HEK293 (cell line): ENCODE measurements around the gene FLT3LG.

Experiments
- CTCF ChIA-PET: fragments of 350-600 bp; formaldehyde crosslinking; extraction: SDS; loops from one replicate; lab custom pipeline; 2021; ENCODE audit warnings: antibody characterized with exemption; lab: Yijun Ruan, JAX
- POLR2A ChIA-PET: fragments of 300-600 bp; formaldehyde crosslinking; extraction: SDS; loops from one replicate; lab custom pipeline; 2020; ENCODE audit warnings: antibody characterized with exemption, inconsistent platforms; lab: Yijun Ruan, JAX
- H3K27ac ChIP-seq: fragments of 200-500 bp; sonication (Bioruptor generic); 2 replicates; pipeline ENCODE4 v1.5.1; 2014; ENCODE audit warnings: low read depth, low read length, control low read depth, inconsistent platforms; ENCODE audit errors: extremely low read depth
- H3K36me3 ChIP-seq, 2 experiments: fragments of 200-500 bp in 1 of 2; sonication (Bioruptor generic) in 1 of 2; 1 replicate in 1 of 2; 2 replicates in 1 of 2; pipeline ENCODE4 v1.5.1; 2014 to 2017; ENCODE audit warnings: inconsistent platforms in 2 of 2, low read length in 2 of 2; ENCODE audit not compliant: control insufficient read depth in 2 of 2, insufficient read depth in 1 of 2
- H3K4me1 ChIP-seq: fragments of 200-500 bp; sonication (Bioruptor generic); 2 replicates; pipeline ENCODE4 v1.5.1; 2014; ENCODE audit warnings: mild to moderate bottlenecking, low read length, inconsistent platforms; ENCODE audit not compliant: control insufficient read depth, insufficient read depth
- H3K4me3 ChIP-seq: 2 replicates; pipeline ENCODE4 v1.5.1; 2011; ENCODE audit warnings: low read depth, mild to moderate bottlenecking, control low read depth, low read length, moderate library complexity
- H3K9me3 ChIP-seq: fragments of 200-500 bp; sonication (Bioruptor generic); 2 replicates; pipeline ENCODE4 v1.5.1; 2014; ENCODE audit warnings: low read depth, low read length, inconsistent platforms; ENCODE audit not compliant: control insufficient read depth, insufficient read depth
- EGR2 ChIP-seq: fragments of 450-650 bp; formaldehyde crosslinking; IDR thresholded peaks from 2 replicates; pipeline ENCODE4 v1.5.1; 2016; ENCODE audit warnings: low read depth, missing biosample characterization, missing genetic modification characterization
- KLF1 ChIP-seq: fragments of 450-650 bp; formaldehyde crosslinking; IDR thresholded peaks from 2 replicates; pipeline ENCODE4 v1.5.1; 2016; ENCODE audit warnings: missing biosample characterization, missing genetic modification characterization
- KLF8 ChIP-seq: fragments of 450-650 bp; formaldehyde crosslinking; IDR thresholded peaks from 2 replicates; pipeline ENCODE4 v1.5.1; 2016; ENCODE audit warnings: missing biosample characterization, missing genetic modification characterization
- KLF9 ChIP-seq: fragments of 450-650 bp; formaldehyde crosslinking; IDR thresholded peaks from 2 replicates; pipeline ENCODE4 v1.5.1; 2016; ENCODE audit warnings: missing biosample characterization, missing genetic modification characterization, low read depth
- PRDM1 ChIP-seq: fragments of 450-650 bp; formaldehyde crosslinking; IDR thresholded peaks from 2 replicates; pipeline ENCODE4; 2016; ENCODE audit warnings: missing biosample characterization, missing genetic modification characterization
- SP2 ChIP-seq: fragments of 450-650 bp; formaldehyde crosslinking; IDR thresholded peaks from 2 replicates; pipeline ENCODE4 v1.5.1; 2016; ENCODE audit warnings: missing biosample characterization, missing genetic modification characterization
- ZBTB7A ChIP-seq: fragments of 450-650 bp; formaldehyde crosslinking; IDR thresholded peaks from 2 replicates; pipeline ENCODE4 v1.5.1; 2016; ENCODE audit warnings: low read depth, missing biosample characterization, missing genetic modification characterization
- ZFHX2 ChIP-seq: fragments of 450-650 bp; formaldehyde crosslinking; conservative IDR thresholded peaks from 2 replicates; pipeline ENCODE4 v1.5.1; 2016; ENCODE audit warnings: missing biosample characterization, missing genetic modification characterization
- ZNF133 ChIP-seq: fragments of 450-650 bp; formaldehyde crosslinking; IDR thresholded peaks from 2 replicates; pipeline ENCODE4 v1.5.1; 2016; ENCODE audit warnings: missing biosample characterization, missing genetic modification characterization
- ZNF175 ChIP-seq: fragments of 450-650 bp; formaldehyde crosslinking; IDR thresholded peaks from 2 replicates; pipeline ENCODE4 v1.5.1; 2016; ENCODE audit warnings: missing biosample characterization, missing genetic modification characterization
- ZNF184 ChIP-seq: fragments of 450-650 bp; IDR thresholded peaks from 2 replicates; pipeline ENCODE4 v1.5.1; 2018; ENCODE audit warnings: missing biosample characterization, mild to moderate bottlenecking, missing genetic modification characterization
- ZNF24 ChIP-seq: fragments of 450-650 bp; formaldehyde crosslinking; IDR thresholded peaks from 2 replicates; pipeline ENCODE4 v1.5.1; 2016; ENCODE audit warnings: missing biosample characterization, missing genetic modification characterization
- ZNF548 ChIP-seq: fragments of 450-650 bp; formaldehyde crosslinking; IDR thresholded peaks from 2 replicates; pipeline ENCODE4 v1.5.1; 2016; ENCODE audit warnings: missing biosample characterization, missing genetic modification characterization
- ZNF677 ChIP-seq: fragments of 450-650 bp; IDR thresholded peaks from 2 replicates; pipeline ENCODE4 v1.5.0; 2018; ENCODE audit warnings: missing biosample characterization, mild to moderate bottlenecking, missing genetic modification characterization, moderate library complexity
- ZNF701 ChIP-seq: fragments of 450-650 bp; formaldehyde crosslinking; IDR thresholded peaks from 2 replicates; pipeline ENCODE4 v1.5.1; 2016; ENCODE audit warnings: missing biosample characterization, missing genetic modification characterization
- ZNF791 ChIP-seq: fragments of 450-650 bp; formaldehyde crosslinking; IDR thresholded peaks from 2 replicates; pipeline ENCODE4 v1.5.1; 2016; ENCODE audit warnings: missing biosample characterization, missing genetic modification characterization
- ZSCAN23 ChIP-seq: fragments of 450-650 bp; formaldehyde crosslinking; IDR thresholded peaks from 2 replicates; pipeline ENCODE4 v1.5.1; 2016; ENCODE audit warnings: missing biosample characterization, missing genetic modification characterization
- TF ChIP-seq, protein P1 (sequence below): fragments of 450-650 bp; formaldehyde crosslinking; IDR thresholded peaks from 2 replicates; pipeline ENCODE4 v1.5.1; 2016; ENCODE audit warnings: missing biosample characterization, missing genetic modification characterization
- TF ChIP-seq, protein P2 (sequence below): fragments of 450-650 bp; formaldehyde crosslinking; IDR thresholded peaks from 2 replicates; pipeline ENCODE4 v1.5.1; 2017; ENCODE audit warnings: missing biosample characterization, missing genetic modification characterization

The FLT3LG gene

DNA sequence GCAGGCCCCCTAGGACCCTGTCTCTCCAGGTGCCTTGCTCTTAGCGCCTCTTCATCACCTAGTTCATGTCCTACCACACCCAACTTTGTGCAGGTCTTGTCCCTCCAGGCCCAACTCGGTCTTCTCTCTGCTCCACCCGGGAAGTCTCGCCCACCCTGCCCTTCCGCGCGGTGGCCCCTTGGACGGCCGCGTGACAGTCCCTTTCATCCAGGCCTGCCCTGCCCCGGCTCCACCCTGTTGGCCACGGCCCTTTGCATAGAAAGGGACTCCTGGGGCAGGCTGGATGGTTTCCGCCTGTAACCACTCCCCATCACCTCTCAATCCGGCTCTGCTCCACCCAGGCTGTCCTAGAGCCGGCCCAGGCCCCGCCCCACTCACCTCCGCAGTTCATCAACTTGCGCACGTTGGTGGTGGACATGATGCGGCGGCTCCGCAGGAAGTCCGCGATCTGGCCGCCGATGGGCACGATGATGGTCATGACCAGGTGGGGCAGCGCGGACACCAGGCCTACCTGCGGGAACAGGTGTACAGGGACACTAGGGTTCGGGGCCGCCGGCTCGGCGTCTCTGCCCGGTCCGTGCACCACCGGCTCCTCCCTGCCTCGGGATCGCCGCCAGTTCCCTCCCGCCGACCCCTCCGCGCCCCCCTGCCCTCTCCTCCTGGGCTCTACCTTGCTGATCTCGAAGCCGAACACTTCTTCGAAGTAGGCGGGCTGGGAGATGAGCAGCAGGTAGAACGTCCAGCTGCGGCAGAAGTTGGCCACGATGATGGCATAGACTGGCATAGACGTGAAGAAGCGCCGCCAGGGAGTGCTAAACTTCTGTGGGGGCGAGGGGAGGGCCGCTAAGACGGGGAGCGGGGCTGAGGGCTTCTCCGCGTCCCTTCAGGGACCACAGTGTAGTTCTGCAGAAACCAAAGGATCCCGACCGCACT lies 41.6 kb upstream of the FLT3LG start:
- H3K4me1 ChIP-seq = no peaks in the 10 kb centered on the region
- no peaks in the 10 kb centered on the region for H3K36me3 ChIP-seq
- no peak overlapping the region for H3K27ac ChIP-seq
- H3K9me3 ChIP-seq = no peaks in the 10 kb centered on the region
- H3K4me3 ChIP-seq = no peak overlapping the region
- ChIA-PET CTCF (interaction anchor here (0.7 to 1.5 kb wide), 2 partner anchors 38 to 590 kb away, joined by 3 to 4 read pairs; no protein-coding TSS in a partner anchor), POLR2A (no interaction called here)
- TF ChIP-seq ZNF677 (tag by site-specific recombination) (no peak), ZNF184 (tag by site-specific recombination) (no peak), KLF1 (tag by site-specific recombination) (peak; percentile 93)
- TF ChIP-seq, all 188 proteins: peak for 1

DNA sequence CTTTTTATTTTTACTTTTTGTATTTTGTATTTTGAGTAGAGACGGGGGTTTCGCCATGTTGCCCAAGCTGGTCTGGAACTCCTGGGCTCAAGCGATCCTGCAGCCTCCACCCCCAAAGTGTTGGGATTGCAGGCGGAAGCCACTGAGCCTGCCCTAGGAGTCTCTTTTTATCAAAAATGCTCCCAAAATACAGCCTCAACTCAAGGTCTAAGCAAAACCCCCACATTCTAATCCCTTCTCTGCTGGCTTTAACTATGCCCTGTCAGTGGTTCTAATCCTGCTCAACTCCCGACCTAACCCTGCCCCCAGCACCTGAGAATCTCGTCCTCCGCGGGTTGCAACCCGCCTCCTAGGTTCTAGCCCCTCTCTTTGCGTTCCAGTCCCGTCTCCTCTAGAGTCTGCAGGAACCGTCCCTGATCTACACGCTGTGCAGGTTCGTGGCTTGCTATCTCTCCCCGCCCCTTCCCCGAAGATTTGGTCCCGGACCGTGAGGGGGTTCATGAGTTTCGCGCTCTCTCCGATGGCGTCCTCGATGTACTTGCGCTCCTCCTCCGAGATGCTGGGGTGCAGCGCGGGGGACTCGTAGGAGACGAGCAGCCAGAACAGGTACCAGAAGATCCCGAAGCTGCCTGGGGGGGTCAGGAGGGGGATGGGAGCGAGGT lies 40.6 kb upstream of the FLT3LG start:
- H3K36me3 ChIP-seq = no peaks in the 10 kb centered on the region
- no peak overlapping the region for H3K4me3 ChIP-seq
- TF ChIP-seq, protein P1, sequence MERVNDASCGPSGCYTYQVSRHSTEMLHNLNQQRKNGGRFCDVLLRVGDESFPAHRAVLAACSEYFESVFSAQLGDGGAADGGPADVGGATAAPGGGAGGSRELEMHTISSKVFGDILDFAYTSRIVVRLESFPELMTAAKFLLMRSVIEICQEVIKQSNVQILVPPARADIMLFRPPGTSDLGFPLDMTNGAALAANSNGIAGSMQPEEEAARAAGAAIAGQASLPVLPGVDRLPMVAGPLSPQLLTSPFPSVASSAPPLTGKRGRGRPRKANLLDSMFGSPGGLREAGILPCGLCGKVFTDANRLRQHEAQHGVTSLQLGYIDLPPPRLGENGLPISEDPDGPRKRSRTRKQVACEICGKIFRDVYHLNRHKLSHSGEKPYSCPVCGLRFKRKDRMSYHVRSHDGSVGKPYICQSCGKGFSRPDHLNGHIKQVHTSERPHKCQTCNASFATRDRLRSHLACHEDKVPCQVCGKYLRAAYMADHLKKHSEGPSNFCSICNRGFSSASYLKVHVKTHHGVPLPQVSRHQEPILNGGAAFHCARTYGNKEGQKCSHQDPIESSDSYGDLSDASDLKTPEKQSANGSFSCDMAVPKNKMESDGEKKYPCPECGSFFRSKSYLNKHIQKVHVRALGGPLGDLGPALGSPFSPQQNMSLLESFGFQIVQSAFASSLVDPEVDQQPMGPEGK (tag by site-specific recombination) = no peak
- TF ChIP-seq PRDM1 = no peak
- no peak for TF ChIP-seq ZNF133 (tag by site-specific recombination)
- TF ChIP-seq ZNF175 (tag by site-specific recombination) = no peak
- TF ChIP-seq ZNF791 (tag by site-specific recombination) = no peak
- TF ChIP-seq, protein P2, sequence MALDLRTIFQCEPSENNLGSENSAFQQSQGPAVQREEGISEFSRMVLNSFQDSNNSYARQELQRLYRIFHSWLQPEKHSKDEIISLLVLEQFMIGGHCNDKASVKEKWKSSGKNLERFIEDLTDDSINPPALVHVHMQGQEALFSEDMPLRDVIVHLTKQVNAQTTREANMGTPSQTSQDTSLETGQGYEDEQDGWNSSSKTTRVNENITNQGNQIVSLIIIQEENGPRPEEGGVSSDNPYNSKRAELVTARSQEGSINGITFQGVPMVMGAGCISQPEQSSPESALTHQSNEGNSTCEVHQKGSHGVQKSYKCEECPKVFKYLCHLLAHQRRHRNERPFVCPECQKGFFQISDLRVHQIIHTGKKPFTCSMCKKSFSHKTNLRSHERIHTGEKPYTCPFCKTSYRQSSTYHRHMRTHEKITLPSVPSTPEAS (tag by site-specific recombination) = no peak
- TF ChIP-seq ZNF24 = no peak
- ChIA-PET CTCF (interaction anchor here (0.6 to 0.7 kb wide), 2 partner anchors 16 to 591 kb away, joined by 3 read pairs; no protein-coding TSS in a partner anchor), POLR2A (interaction anchor here (0.5 kb wide), 1 partner anchor 51 kb away, joined by 10 read pairs; no protein-coding TSS in a partner anchor)
- H3K4me1 ChIP-seq = no peaks in the 10 kb centered on the region
- H3K9me3 ChIP-seq = no peaks in the 10 kb centered on the region
- no peak overlapping the region for H3K27ac ChIP-seq

DNA sequence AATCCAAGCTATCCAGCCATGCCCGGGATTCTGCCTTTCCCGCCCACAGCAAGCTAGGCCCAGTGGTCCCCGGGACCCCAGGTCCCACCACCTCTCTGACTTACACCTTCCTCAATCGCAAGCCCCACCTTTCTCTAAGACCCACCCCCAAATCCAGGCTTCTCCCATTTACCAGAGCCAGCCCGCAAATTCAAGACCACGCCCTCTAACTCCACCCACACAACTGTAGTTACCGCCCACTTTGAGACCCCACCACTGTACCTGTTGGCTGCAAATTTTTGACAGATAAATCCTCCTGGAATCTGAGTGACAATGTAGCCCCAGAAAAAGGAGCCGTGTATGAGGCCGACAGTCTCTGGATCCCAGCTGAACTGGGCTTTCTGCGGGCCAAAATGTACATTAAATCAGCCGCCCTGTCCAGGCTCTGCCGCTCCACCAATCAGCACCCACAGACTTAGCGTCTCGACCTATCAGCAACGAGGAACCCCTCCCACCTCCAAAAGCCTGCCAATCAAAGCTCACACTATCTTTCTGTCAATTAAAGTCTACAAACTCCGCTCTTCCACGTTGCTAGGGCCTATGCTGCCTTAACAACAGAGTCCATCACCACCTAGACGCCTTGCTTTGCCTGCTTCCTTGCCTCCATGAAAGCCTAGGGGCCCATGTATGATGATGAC lies 39.0 kb upstream of the FLT3LG start:
- Histone ChIP-seq H3K4me1 (no peaks in the 10 kb centered on the region), H3K27ac (no peak overlapping the region), H3K36me3 (no peaks in the 10 kb centered on the region), H3K9me3 (no peaks in the 10 kb centered on the region), H3K4me3 (no peak overlapping the region)
- ChIA-PET POLR2A (interaction anchor here (1.3 kb wide), 1 partner anchor 18 kb away, joined by 3 read pairs; the partner anchor contains the start of gene ALDH16A1), CTCF (interaction anchor here (1.0 to 1.2 kb wide), 2 partner anchors 11 to 17 kb away, joined by 3 to 4 read pairs; no protein-coding TSS in a partner anchor)
- TF ChIP-seq KLF9 (tag by site-specific recombination) = 0 out of 2 replicates have a peak, but pooled peaks have one; percentile 35
- no peak for TF ChIP-seq ZNF548
- TF ChIP-seq ZNF701 (tag by site-specific recombination) = no peak
- no peak for TF ChIP-seq ZSCAN23
- 0 out of 2 replicates have a peak, but pooled peaks have one; percentile 49 for TF ChIP-seq KLF8 (tag by site-specific recombination)
- peak; percentile 54 for TF ChIP-seq ZFHX2
- peak; percentile 73 for TF ChIP-seq SP2 (tag by site-specific recombination)
- TF ChIP-seq ZBTB7A = no peak
- TF ChIP-seq EGR2 (tag by site-specific recombination) = 0 out of 2 replicates have a peak, but pooled peaks have one; percentile 33
- peak; percentile 86 for TF ChIP-seq KLF1 (tag by site-specific recombination)
